Osteocyte (in vitro differentiated cells): ENCODE data around the gene PDE4D. TPM values are rescaled to one million over a fixed set of nuclear protein-coding genes. Genes with fewer than 3 reads are reported as not detected.

ENCODE experiments used
- DNase-seq: peaks from one replicate; pipeline ENCODE4 v3.0.0; 2021; ENCODE audit warnings: mixed read lengths; ENCODE audit not compliant: unreplicated experiment; ENCODE audit errors: extremely low spot score
- H3K27ac Mint-ChIP-seq: one replicate; pipeline ENCODE4 v1.8.0; 2021; ENCODE audit warnings: mild to moderate bottlenecking, mixed read lengths; ENCODE audit not compliant: unreplicated experiment
- H3K27me3 Mint-ChIP-seq: one replicate; pipeline ENCODE4 v1.8.0; 2021; ENCODE audit warnings: mixed read lengths; ENCODE audit not compliant: unreplicated experiment
- H3K36me3 Mint-ChIP-seq: one replicate; pipeline ENCODE4 v1.8.0; 2021; ENCODE audit warnings: mixed read lengths; ENCODE audit not compliant: unreplicated experiment
- H3K4me1 Mint-ChIP-seq: one replicate; pipeline ENCODE4 v1.8.0; 2021; ENCODE audit warnings: mixed read lengths; ENCODE audit not compliant: unreplicated experiment
- H3K4me3 Mint-ChIP-seq: one replicate; pipeline ENCODE4 v1.8.0; 2021; ENCODE audit warnings: mild to moderate bottlenecking, moderate library complexity, mixed read lengths; ENCODE audit not compliant: unreplicated experiment
- H3K9me3 Mint-ChIP-seq: one replicate; pipeline ENCODE4 v1.8.0; 2021; ENCODE audit warnings: mixed read lengths; ENCODE audit not compliant: unreplicated experiment
- CTCF ChIP-seq: fragments of 200-600 bp; sonication (generic); IDR thresholded peaks from 2 replicates; pipeline ENCODE4 v1.5.0; 2021; ENCODE audit warnings: antibody characterized with exemption, mild to moderate bottlenecking, moderate library complexity
- total RNA-seq: library from RNA; stranded (reverse); gene quantifications from 2 replicates; pipeline ENCODE4 v1.2.1, GENCODE V29; 2021

Gene PDE4D
- total RNA-seq, 1 donor from 2014 or later = 24.2 TPM

- DNase-seq = no peak
- H3K9me3 Mint-ChIP-seq = no peaks in the 10 kb centered on the region
- no peaks in the 10 kb centered on the region for H3K27me3 Mint-ChIP-seq
- no peak overlapping the region for H3K4me3 Mint-ChIP-seq
- no peak for TF ChIP-seq CTCF
- H3K27ac Mint-ChIP-seq = peak overlapping the region; percentile 52
- peaks cover 7% of the 10 kb centered on the region for H3K4me1 Mint-ChIP-seq
- H3K36me3 Mint-ChIP-seq = no peaks in the 10 kb centered on the region
Observed at GRCh38 chr5:59128646-59129290, 764.8 kb downstream of the PDE4D start.

- Mint-ChIP-seq H3K4me3 (no peak overlapping the region), H3K27ac (no peak overlapping the region), H3K9me3 (no peaks in the 10 kb centered on the region), H3K4me1 (no peaks in the 10 kb centered on the region), H3K36me3 (no peaks in the 10 kb centered on the region), H3K27me3 (no peaks in the 10 kb centered on the region)
- TF ChIP-seq CTCF = no peak
- DNase-seq = no peak
Observed at GRCh38 chr5:59126708-59127573, 766.6 kb downstream of the PDE4D start.

- Mint-ChIP-seq H3K27ac (no peak overlapping the region), H3K4me3 (no peak overlapping the region), H3K36me3 (no peaks in the 10 kb centered on the region), H3K4me1 (no peaks in the 10 kb centered on the region), H3K9me3 (no peaks in the 10 kb centered on the region), H3K27me3 (no peaks in the 10 kb centered on the region)
- TF ChIP-seq CTCF = no peak
- no peak for DNase-seq
Observed at GRCh38 chr5:59126016-59126707, 767.4 kb downstream of the PDE4D start.

DNA sequence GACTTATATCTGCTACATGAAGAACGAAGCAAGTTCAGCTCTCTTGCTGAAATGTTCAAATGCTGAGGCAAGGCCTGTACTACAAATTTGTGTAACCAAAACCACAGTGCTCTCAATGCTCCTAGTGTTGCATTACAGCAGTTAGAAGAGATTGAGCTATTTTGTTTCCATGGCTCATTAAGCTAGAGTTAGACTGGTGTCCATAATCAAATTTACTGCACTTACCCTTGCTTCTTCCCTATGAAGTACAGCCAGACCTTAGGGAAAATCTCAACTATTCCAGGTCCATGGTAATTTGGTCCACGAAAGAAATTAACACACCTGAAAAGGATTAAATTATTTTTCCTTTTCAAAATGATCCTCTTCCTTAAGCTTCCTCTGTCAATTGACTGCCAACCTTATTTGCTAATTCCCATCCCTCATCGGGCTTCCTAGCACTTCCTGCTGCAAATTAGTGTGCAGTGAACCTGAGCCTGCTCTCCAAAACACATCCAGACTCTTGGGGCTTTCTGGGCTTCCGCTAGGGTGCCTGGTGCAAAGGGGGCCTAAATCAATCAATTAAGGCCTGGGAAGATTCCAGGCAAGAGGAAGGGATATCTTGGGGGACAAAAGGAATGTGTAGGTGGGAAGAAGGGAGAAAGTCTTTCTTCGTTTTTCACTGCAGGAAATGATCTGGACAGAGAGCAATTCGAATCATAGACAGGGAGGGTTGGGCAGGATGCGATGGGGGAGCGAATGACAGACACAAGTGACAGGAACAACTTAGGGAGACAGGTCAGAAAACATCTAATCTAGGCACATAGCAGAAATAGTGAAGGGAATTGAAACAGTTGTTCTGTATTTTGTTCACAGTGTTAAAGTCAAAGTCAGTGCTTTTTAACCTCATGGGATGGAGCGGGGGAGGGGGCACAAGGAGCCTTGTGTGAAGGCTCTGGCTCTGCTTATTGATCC, 768.2 kb downstream of the PDE4D start:
- no peaks in the 10 kb centered on the region for H3K4me1 Mint-ChIP-seq

More for the DNA sequence above, 768.2 kb downstream of the PDE4D start:
- Mint-ChIP-seq H3K27me3 (no peaks in the 10 kb centered on the region), H3K4me3 (no peak overlapping the region), H3K27ac (no peak overlapping the region), H3K36me3 (no peaks in the 10 kb centered on the region), H3K9me3 (no peaks in the 10 kb centered on the region)
- no peak for TF ChIP-seq CTCF
- DNase-seq = no peak
